GM23338 (cell line): Measurements from ENCODE around the gene CDKL1. TPM values are rescaled to one million over a fixed set of nuclear protein-coding genes. Genes with fewer than 3 reads are reported as not detected.

Source experiments
- ATAC-seq: fragments of 200-7000 bp; cut with Tn5 transposase; 3 replicates; pipeline ENCODE4 v1.9.1; 2020
- DNase-seq: peaks from one replicate; pipeline ENCODE4 v3.0.0-alpha.2; 2015; ENCODE audit warnings: low spot score
- H2AFZ ChIP-seq: fragments of 200-600 bp; sonication (generic); 2 replicates; pipeline ENCODE4 v1.8.0; 2016; ENCODE audit warnings: antibody characterized with exemption, mild to moderate bottlenecking, moderate library complexity
- H3F3A ChIP-seq: fragments of 200-600 bp; sonication (generic); replicated peaks from 2 replicates; pipeline ENCODE4 v1.8.0; 2017; ENCODE audit warnings: antibody characterized with exemption, mixed run types, low read depth
- H3K27ac ChIP-seq: fragments of 200-600 bp; sonication (generic); 2 replicates; pipeline ENCODE4 v1.6.1; 2016; ENCODE audit warnings: low read depth
- H3K27me3 ChIP-seq: fragments of 200-600 bp; sonication (generic); 2 replicates; pipeline ENCODE4 v1.8.0; 2016; ENCODE audit warnings: mild to moderate bottlenecking, mixed run types, moderate library complexity; ENCODE audit not compliant: insufficient read depth
- H3K36me3 ChIP-seq: fragments of 200-600 bp; sonication (generic); 2 replicates; pipeline ENCODE4 v1.8.0; 2016; ENCODE audit warnings: mild to moderate bottlenecking; ENCODE audit not compliant: insufficient read depth
- H3K4me1 ChIP-seq: fragments of 200-600 bp; sonication (generic); 2 replicates; pipeline ENCODE4 v1.8.0; 2016; ENCODE audit warnings: mild to moderate bottlenecking, moderate library complexity; ENCODE audit not compliant: insufficient read depth
- H3K4me2 ChIP-seq: fragments of 200-600 bp; sonication (generic); 2 replicates; pipeline ENCODE4 v1.7.1; 2017; ENCODE audit warnings: mixed run types
- H3K4me3 ChIP-seq: fragments of 200-600 bp; sonication (generic); 2 replicates; pipeline ENCODE4 v1.6.1; 2016; ENCODE audit warnings: mixed run types
- H3K79me2 ChIP-seq: fragments of 200-600 bp; sonication (generic); replicated peaks from 2 replicates; pipeline ENCODE4 v1.8.0; 2017; ENCODE audit warnings: mild to moderate bottlenecking; ENCODE audit not compliant: insufficient read depth
- H3K9me2 ChIP-seq: fragments of 200-600 bp; sonication (generic); 2 replicates; pipeline ENCODE4 v1.8.0; 2017; ENCODE audit not compliant: insufficient read depth
- H4K20me1 ChIP-seq: fragments of 200-600 bp; sonication (generic); replicated peaks from 2 replicates; pipeline ENCODE4 v1.8.0; 2017; ENCODE audit warnings: mild to moderate bottlenecking; ENCODE audit not compliant: insufficient read depth
- H3K27ac Mint-ChIP-seq: 2 replicates; pipeline ENCODE4 v1.8.0; 2020; ENCODE audit warnings: inconsistent platforms, mild to moderate bottlenecking, moderate library complexity, mixed read lengths
- H3K27me3 Mint-ChIP-seq: 3 replicates; pipeline ENCODE4 v1.8.0; 2022; ENCODE audit warnings: low read depth, mild to moderate bottlenecking, moderate library complexity, mixed read lengths, inconsistent platforms; ENCODE audit not compliant: insufficient read depth, poor library complexity
- H3K36me3 Mint-ChIP-seq: 3 replicates; pipeline ENCODE4 v1.8.0; 2021; ENCODE audit warnings: low read depth, mild to moderate bottlenecking, inconsistent platforms, moderate library complexity, mixed read lengths
- H3K4me1 Mint-ChIP-seq: 3 replicates; pipeline ENCODE4 v1.8.0; 2020; ENCODE audit warnings: mild to moderate bottlenecking, inconsistent platforms, mixed read lengths
- H3K4me3 Mint-ChIP-seq: 3 replicates; pipeline ENCODE4 v1.8.0; 2021; ENCODE audit warnings: moderate library complexity, mild to moderate bottlenecking, inconsistent platforms, mixed read lengths
- H3K9me3 Mint-ChIP-seq: 3 replicates; pipeline ENCODE4 v1.8.0; 2020; ENCODE audit warnings: moderate library complexity, mild to moderate bottlenecking, inconsistent platforms, mixed read lengths
- EZH2 ChIP-seq: fragments of 200-600 bp; sonication (generic); IDR thresholded peaks from one replicate; pipeline ENCODE4 v1.8.0; 2017; ENCODE audit warnings: antibody characterized with exemption, mild to moderate bottlenecking, low read depth; ENCODE audit not compliant: unreplicated experiment
- EZH2phosphoT487 ChIP-seq: fragments of 200-600 bp; sonication (generic); IDR thresholded peaks from one replicate; pipeline ENCODE4 v1.8.1; 2018; ENCODE audit warnings: antibody characterized with exemption; ENCODE audit not compliant: unreplicated experiment
- JUNB ChIP-seq: IDR thresholded peaks from one replicate; pipeline ENCODE4 v1.6.1; 2016; ENCODE audit warnings: antibody characterized with exemption; ENCODE audit not compliant: unreplicated experiment
- POLR2AphosphoS5 ChIP-seq: IDR thresholded peaks from 2 replicates; pipeline ENCODE4 v1.6.1; 2016; ENCODE audit warnings: antibody characterized with exemption, low read depth
- STAT1 ChIP-seq: IDR thresholded peaks from one replicate; pipeline ENCODE4 v1.6.1; 2016; ENCODE audit warnings: antibody characterized with exemption; ENCODE audit not compliant: unreplicated experiment
- ZNF331 ChIP-seq: fragments of 250-450 bp; sonication (Bioruptor Pico); IDR thresholded peaks from 2 replicates; pipeline ENCODE4 v1.5.0; 2020; ENCODE audit warnings: low read depth, mild to moderate bottlenecking, moderate library complexity
- ZNF462 ChIP-seq: fragments of 250-450 bp; sonication (Bioruptor Pico); IDR thresholded peaks from 2 replicates; pipeline ENCODE4 v1.5.0; 2020; ENCODE audit warnings: mild to moderate bottlenecking, moderate library complexity
- polyA plus RNA-seq: library from polyadenylated mRNA; unstranded; fragments of >200 nt; fragmentation: Nextera tagmentation; extraction: Ambion mirVana; gene quantifications from 2 replicates; pipeline ENCODE4 v1.2.1, GENCODE V29; 2016
- total RNA-seq: library from RNA; depleted of rRNA; stranded (reverse); fragments of >200 nt; shearing (Covaris generic); gene quantifications from 2 replicates; pipeline ENCODE4 v1.2.3, GENCODE V29; 2014
- TF ChIP-seq, protein P1 (sequence below): IDR thresholded peaks from 2 replicates; pipeline ENCODE4 v1.6.1; 2016; ENCODE audit warnings: antibody characterized with exemption
- TF ChIP-seq, protein P2 (sequence below), 2 experiments: fragments of 200-600 bp in 1 of 2; sonication (generic) in 1 of 2; conservative IDR thresholded peaks; 2 replicates each; pipeline versions ENCODE4 v1.5.1 to v1.6.1; 2016 to 2017; ENCODE audit warnings: antibody characterized with exemption in 2 of 2, low read depth in 2 of 2, mild to moderate bottlenecking in 2 of 2, moderate library complexity in 1 of 2

Gene CDKL1
- total and polyA plus RNA-seq, 2 experiments from 2014 or later = 0.52 TPM

DNA sequence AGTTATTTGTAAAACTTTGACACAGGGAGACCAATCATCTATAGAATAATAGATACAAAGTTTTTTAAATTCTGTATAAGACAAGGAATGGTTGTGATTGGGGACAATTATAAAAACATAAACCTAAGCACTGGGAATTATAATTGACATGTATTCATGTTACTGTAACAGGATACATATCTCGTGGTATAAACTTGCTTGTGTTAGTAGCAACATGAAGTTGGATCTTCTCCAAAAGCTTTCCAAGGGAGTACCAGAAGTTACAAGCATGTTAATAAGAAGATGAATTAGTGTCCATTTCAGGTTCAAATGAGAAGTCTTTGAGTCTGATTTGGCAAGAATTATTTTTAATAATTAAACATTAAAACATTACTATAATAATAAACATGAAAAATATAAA, 42.2 kb downstream of the CDKL1 start (continued):
- TF ChIP-seq ZNF462 (CRISPR knock-in tag) = no peak
- TF ChIP-seq, protein P1, sequence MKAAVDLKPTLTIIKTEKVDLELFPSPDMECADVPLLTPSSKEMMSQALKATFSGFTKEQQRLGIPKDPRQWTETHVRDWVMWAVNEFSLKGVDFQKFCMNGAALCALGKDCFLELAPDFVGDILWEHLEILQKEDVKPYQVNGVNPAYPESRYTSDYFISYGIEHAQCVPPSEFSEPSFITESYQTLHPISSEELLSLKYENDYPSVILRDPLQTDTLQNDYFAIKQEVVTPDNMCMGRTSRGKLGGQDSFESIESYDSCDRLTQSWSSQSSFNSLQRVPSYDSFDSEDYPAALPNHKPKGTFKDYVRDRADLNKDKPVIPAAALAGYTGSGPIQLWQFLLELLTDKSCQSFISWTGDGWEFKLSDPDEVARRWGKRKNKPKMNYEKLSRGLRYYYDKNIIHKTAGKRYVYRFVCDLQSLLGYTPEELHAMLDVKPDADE = no peak

DNA sequence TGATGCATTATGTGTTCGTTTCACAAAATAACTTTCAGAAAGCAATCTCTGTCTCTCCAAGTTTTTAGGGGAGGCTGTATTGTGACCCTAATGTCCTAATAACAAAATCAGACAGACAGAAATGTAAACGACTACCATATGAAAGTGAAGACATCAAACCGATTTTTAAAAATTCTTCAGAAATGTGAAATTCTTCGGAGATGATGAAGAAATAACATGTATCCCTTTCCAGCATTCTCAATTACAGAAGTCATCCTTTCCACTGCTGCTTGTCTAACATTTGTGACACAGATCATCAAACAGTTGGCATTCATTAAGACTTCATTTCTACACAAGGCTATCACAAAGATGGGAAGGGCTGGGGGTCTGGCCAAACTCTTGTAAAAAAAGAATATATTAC, 43.6 kb downstream of the CDKL1 start:
- no peak for ATAC-seq
- Histone ChIP-seq H3K36me3 (no peaks in the 10 kb centered on the region), H4K20me1 (no peaks in the 10 kb centered on the region), H3K27ac (no peak overlapping the region), H3K4me2 (no peak overlapping the region), H3K9me2 (no peaks in the 10 kb centered on the region), H3F3A (no peaks in the 10 kb centered on the region), H2AFZ (no peak overlapping the region; the same call in 1 of the 2 replicates), H3K4me1 (no peaks in the 10 kb centered on the region), H3K79me2 (no peaks in the 10 kb centered on the region), H3K4me3 (no peak overlapping the region), H3K27me3 (no peaks in the 10 kb centered on the region)
- H3K36me3 Mint-ChIP-seq = no peaks in the 10 kb centered on the region
- no peak for DNase-seq
- no peaks in the 10 kb centered on the region for H3K27me3 Mint-ChIP-seq
- H3K4me3 Mint-ChIP-seq = no peak overlapping the region
- no peak overlapping the region for H3K27ac Mint-ChIP-seq
- H3K9me3 Mint-ChIP-seq = no peaks in the 10 kb centered on the region
- H3K4me1 Mint-ChIP-seq = no peaks in the 10 kb centered on the region; the same call in 2 of the 3 replicates
- TF ChIP-seq ZNF331 = no peak
- TF ChIP-seq, protein P2, sequence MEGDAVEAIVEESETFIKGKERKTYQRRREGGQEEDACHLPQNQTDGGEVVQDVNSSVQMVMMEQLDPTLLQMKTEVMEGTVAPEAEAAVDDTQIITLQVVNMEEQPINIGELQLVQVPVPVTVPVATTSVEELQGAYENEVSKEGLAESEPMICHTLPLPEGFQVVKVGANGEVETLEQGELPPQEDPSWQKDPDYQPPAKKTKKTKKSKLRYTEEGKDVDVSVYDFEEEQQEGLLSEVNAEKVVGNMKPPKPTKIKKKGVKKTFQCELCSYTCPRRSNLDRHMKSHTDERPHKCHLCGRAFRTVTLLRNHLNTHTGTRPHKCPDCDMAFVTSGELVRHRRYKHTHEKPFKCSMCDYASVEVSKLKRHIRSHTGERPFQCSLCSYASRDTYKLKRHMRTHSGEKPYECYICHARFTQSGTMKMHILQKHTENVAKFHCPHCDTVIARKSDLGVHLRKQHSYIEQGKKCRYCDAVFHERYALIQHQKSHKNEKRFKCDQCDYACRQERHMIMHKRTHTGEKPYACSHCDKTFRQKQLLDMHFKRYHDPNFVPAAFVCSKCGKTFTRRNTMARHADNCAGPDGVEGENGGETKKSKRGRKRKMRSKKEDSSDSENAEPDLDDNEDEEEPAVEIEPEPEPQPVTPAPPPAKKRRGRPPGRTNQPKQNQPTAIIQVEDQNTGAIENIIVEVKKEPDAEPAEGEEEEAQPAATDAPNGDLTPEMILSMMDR (conservative IDR thresholded peaks at IDR 0.05; ENCODE audit: low read depth in 2 of 2) = no peak
- no peak for TF ChIP-seq JUNB
- no peak for TF ChIP-seq EZH2
- no peak for TF ChIP-seq POLR2AphosphoS5
- TF ChIP-seq STAT1 = no peak
- TF ChIP-seq EZH2phosphoT487 = no peak
